AG04450 (cell line): Measurements from ENCODE around the gene TREX2. TPM values are rescaled to one million over a fixed set of nuclear protein-coding genes. Genes with fewer than 3 reads are reported as not detected.

Source experiments
- CTCF ChIA-PET: fragments of 300-600, 350-600 bp; formaldehyde crosslinking; extraction: SDS; loops from one replicate; lab custom pipeline; 2022; ENCODE audit warnings: antibody characterized with exemption, inconsistent platforms; lab: Charles Lee
- POLR2A ChIA-PET: fragments of 350-600 bp; formaldehyde crosslinking; extraction: SDS; loops from one replicate; lab custom pipeline; 2021; ENCODE audit warnings: antibody characterized with exemption, inconsistent platforms; lab: Yijun Ruan, JAX
- DNase-seq: peaks from one replicate; pipeline ENCODE4 v3.0.0-alpha.2; 2011; ENCODE audit warnings: low read depth, low spot score
- H3K27ac ChIP-seq: one replicate; pipeline ENCODE4 v1.5.1; 2012; ENCODE audit warnings: low read depth, low read length, control low read depth
- H3K27me3 ChIP-seq: one replicate; pipeline ENCODE4 v1.6.0; 2012; ENCODE audit warnings: low read length; ENCODE audit not compliant: control insufficient read depth, insufficient read depth
- H3K4me3 ChIP-seq: 2 replicates; pipeline ENCODE4 v1.5.1; 2011; ENCODE audit warnings: mild to moderate bottlenecking, low read depth, low read length, control low read depth
- H3K9me3 ChIP-seq: 2 replicates; pipeline ENCODE4 v1.5.1; 2012; ENCODE audit warnings: low read length; ENCODE audit not compliant: control insufficient read depth, insufficient read depth
- CTCF ChIP-seq: IDR thresholded peaks from 2 replicates; pipeline ENCODE4 v1.5.1; 2011; ENCODE audit warnings: low read depth, low read length, control low read depth, inconsistent platforms
- polyA plus RNA-seq: library from polyadenylated mRNA; depleted of rRNA; stranded (reverse); fragments of >200 nt; gene quantifications from 2 replicates; pipeline ENCODE4 v1.2.3, GENCODE V29; 2011

TREX2 gene
- polyA plus RNA-seq, 1 experiment = not detected

- CTCF ChIA-PET = interaction anchor here (3.9 kb wide), 1 partner anchor 17 kb away, joined by 18 read pairs; the partner anchor contains the start of gene HAUS7
- Histone ChIP-seq H3K9me3 (no peaks in the 10 kb centered on the region), H3K27me3 (no peaks in the 10 kb centered on the region), H3K27ac (peak overlapping the region; percentile 39), H3K4me3 (no peak overlapping the region)
- POLR2A ChIA-PET = interaction anchor here (0.7 kb wide), 1 partner anchor 11 kb away, joined by 4 read pairs; no protein-coding TSS in a partner anchor
- no peak for TF ChIP-seq CTCF
- DNase-seq = no peak
Measured at GRCh38 chrX:153488231-153488914, 42.5 kb upstream of the TREX2 start.

GRCh38 chrX:153487590-153488071 lies 41.8 kb upstream of the TREX2 start:
- CTCF ChIA-PET = interaction anchor here (0.6 kb wide), 1 partner anchor 15 kb away, joined by 3 read pairs; no protein-coding TSS in a partner anchor
- no peak for TF ChIP-seq CTCF
- H3K27ac ChIP-seq = peak overlapping the region; percentile 39

GRCh38 chrX:153486171-153486570 lies 40.3 kb upstream of the TREX2 start:
- POLR2A ChIA-PET = no interaction called here
- no peak for DNase-seq
- Histone ChIP-seq H3K27me3 (no peaks in the 10 kb centered on the region), H3K9me3 (no peaks in the 10 kb centered on the region), H3K27ac (no peak overlapping the region), H3K4me3 (no peak overlapping the region)
- CTCF ChIA-PET = no interaction called here
- no peak for TF ChIP-seq CTCF

More at GRCh38 chrX:153487590-153488071, 41.8 kb upstream of the TREX2 start:
- no peak overlapping the region for H3K4me3 ChIP-seq
- no peaks in the 10 kb centered on the region for H3K9me3 ChIP-seq
- H3K27me3 ChIP-seq = no peaks in the 10 kb centered on the region
- POLR2A ChIA-PET = no interaction called here
- no peak for DNase-seq

GRCh38 chrX:153485396-153486080 lies 39.7 kb upstream of the TREX2 start:
- H3K4me3 ChIP-seq = no peak overlapping the region
- ChIA-PET CTCF (no interaction called here), POLR2A (no interaction called here)
- no peak for TF ChIP-seq CTCF
- DNase-seq = no peak
- no peak overlapping the region for H3K27ac ChIP-seq
- no peaks in the 10 kb centered on the region for H3K9me3 ChIP-seq
- H3K27me3 ChIP-seq = no peaks in the 10 kb centered on the region

GRCh38 chrX:153482376-153483015 lies 36.6 kb upstream of the TREX2 start:
- DNase-seq = no peak
- Histone ChIP-seq H3K27ac (no peak overlapping the region), H3K4me3 (no peak overlapping the region), H3K9me3 (no peaks in the 10 kb centered on the region), H3K27me3 (no peaks in the 10 kb centered on the region)
- ChIA-PET CTCF (no interaction called here), POLR2A (no interaction called here)
- TF ChIP-seq CTCF = no peak
